Measurements from ENCODE around the gene SUGP2. TPM values are rescaled to one million over a fixed set of nuclear protein-coding genes. Genes with fewer than 3 reads are reported as not detected.

The SUGP2 gene
- total RNA-seq, 4 donors from 2014 or later: 32.1 to 58.7 (median 38.7) TPM

DNA sequence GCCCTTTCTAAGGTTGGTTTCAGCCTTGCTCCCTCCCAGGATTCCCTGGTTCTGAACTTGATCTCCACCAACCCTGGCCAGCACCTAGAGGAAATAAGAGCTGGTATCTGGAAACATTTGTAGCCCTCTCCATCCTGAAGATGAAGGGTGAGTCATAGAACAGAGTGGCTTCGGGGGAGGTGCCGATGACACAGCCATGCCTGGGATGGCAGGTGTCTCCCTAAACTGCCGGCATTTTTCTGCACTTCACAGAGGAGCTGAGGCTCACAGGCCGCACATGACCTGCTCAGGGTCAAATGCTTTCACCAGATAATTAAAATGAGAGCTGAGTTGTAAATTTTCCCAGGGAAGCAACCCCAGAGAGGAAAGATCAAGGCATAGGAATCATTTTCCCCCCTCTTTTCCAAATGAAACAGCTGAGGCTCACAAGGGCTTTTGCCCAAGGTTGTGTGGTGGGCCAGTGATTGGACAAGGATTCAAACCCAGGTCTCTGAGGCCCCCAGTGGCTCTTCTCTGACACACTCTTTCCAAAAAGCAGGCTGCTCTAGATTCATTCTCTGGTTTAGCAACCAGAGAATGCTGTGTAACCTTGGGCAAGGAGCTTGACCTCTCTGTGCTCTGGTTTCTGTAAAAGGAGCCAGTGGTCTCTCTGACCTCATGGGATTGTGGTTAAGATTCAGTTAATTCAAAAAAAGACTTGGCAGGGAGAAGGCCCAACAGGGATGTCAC, 29.3 kb upstream of the SUGP2 start:
- H3K9me3 ChIP-seq: no peaks in the 10 kb centered on the region
- peaks cover 39% of the 10 kb centered on the region for H3K4me1 ChIP-seq
- 81% methylated on average over 4 of the region's 4 CpGs for WGBS
- peak overlapping the region; percentile 79 for H3K27ac ChIP-seq
- H3K27me3 ChIP-seq: no peaks in the 10 kb centered on the region
- no peak for DNase-seq (ENCODE audit: low spot score in 2 of 2)
- H3K36me3 ChIP-seq: peaks cover 13% of the 10 kb centered on the region
- H3K4me3 ChIP-seq: peak overlapping the region; percentile 94
- no peak for TF ChIP-seq POLR2A (IDR thresholded peaks at IDR 0.05)
- no peak for TF ChIP-seq POLR2AphosphoS5 (IDR thresholded peaks at IDR 0.05)
- TF ChIP-seq EP300 (IDR thresholded peaks at IDR 0.05): no peak
- TF ChIP-seq, protein P1, sequence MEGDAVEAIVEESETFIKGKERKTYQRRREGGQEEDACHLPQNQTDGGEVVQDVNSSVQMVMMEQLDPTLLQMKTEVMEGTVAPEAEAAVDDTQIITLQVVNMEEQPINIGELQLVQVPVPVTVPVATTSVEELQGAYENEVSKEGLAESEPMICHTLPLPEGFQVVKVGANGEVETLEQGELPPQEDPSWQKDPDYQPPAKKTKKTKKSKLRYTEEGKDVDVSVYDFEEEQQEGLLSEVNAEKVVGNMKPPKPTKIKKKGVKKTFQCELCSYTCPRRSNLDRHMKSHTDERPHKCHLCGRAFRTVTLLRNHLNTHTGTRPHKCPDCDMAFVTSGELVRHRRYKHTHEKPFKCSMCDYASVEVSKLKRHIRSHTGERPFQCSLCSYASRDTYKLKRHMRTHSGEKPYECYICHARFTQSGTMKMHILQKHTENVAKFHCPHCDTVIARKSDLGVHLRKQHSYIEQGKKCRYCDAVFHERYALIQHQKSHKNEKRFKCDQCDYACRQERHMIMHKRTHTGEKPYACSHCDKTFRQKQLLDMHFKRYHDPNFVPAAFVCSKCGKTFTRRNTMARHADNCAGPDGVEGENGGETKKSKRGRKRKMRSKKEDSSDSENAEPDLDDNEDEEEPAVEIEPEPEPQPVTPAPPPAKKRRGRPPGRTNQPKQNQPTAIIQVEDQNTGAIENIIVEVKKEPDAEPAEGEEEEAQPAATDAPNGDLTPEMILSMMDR (IDR thresholded peaks at IDR 0.05): no peak

DNA sequence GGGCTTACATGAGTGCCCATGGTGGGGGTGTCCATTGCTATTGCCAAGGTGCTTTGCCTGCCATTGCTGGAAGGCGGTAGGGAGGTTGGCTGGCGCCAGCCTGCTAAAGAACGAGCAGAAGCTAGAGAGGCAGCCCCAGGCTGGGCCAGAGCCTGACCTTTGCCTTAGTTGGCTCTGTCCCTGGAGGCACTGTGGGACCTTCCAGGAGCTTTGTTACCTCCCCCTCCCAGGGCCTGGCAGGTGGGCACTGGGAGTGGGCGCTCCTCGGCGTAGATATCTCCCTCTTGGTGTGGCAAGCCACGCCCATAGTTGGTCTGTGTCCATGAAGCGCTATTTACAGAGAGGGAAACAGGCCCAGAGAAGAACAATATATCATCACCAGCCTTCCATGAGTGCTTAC, 28.2 kb upstream of the SUGP2 start:
- peaks cover 36% of the 10 kb centered on the region for H3K4me1 ChIP-seq
- peaks cover 23% of the 10 kb centered on the region for H3K36me3 ChIP-seq
- H3K9me3 ChIP-seq: no peaks in the 10 kb centered on the region
- no peak overlapping the region for H3K27ac ChIP-seq
- DNase-seq (ENCODE audit: low spot score in 2 of 2): no peak
- TF ChIP-seq POLR2A (IDR thresholded peaks at IDR 0.05): no peak
- no peak for TF ChIP-seq EP300 (IDR thresholded peaks at IDR 0.05)
- TF ChIP-seq, protein P1 (IDR thresholded peaks at IDR 0.05): no peak
- no peak for TF ChIP-seq POLR2AphosphoS5 (IDR thresholded peaks at IDR 0.05)
- H3K4me3 ChIP-seq: no peak overlapping the region
- H3K27me3 ChIP-seq: no peaks in the 10 kb centered on the region
- 58% methylated on average over 8 of the region's 8 CpGs for WGBS

DNA sequence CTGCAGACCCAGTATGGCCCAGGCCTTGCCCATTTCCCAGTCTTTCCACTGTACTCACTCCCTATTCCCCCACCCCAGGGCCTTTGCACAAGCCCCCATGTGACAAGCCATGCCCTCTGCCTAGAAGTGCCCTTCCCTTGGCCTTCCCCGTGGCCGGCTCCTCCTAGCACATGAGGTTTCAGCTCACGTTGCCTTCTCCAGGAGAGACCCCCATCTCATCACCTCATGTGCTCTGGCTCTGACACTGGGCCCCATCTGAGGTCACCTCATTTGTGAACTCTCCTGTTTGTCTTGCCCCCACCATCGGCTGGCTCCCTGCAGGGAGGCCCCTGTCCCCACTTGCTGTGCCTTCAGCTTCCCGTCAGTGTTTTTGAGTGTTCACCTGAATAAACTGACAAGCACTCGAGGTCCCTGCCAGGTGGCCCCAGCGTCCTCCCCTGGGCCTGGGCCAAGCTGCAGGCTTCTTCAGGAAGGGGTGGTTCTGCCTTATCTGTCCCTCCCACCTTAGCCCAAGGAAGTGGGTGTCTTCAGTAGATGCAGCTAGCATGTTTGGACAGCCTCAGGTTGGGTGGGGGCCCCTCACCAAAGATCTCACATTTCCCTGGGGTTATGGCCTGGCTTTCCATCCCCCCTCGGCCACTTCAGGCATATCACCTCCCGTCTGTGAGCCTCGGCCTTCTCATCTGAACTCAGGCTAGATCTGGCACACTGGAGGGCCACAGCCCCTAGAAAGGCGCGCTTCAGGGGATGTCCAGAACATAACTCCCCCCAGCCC, 26.7 kb upstream of the SUGP2 start:
- Histone ChIP-seq H3K27ac (no peak overlapping the region), H3K27me3 (no peaks in the 10 kb centered on the region), H3K4me3 (no peak overlapping the region), H3K36me3 (peaks cover 34% of the 10 kb centered on the region), H3K9me3 (no peaks in the 10 kb centered on the region), H3K4me1 (peaks cover 27% of the 10 kb centered on the region)
- WGBS: 87% methylated on average over 12 of the region's 12 CpGs
- DNase-seq (ENCODE audit: low spot score in 2 of 2): no peak
- TF ChIP-seq, protein P1 (IDR thresholded peaks at IDR 0.05): no peak
- TF ChIP-seq EP300 (IDR thresholded peaks at IDR 0.05) (no peak), POLR2AphosphoS5 (IDR thresholded peaks at IDR 0.05) (no peak), POLR2A (IDR thresholded peaks at IDR 0.05) (no peak)

DNA sequence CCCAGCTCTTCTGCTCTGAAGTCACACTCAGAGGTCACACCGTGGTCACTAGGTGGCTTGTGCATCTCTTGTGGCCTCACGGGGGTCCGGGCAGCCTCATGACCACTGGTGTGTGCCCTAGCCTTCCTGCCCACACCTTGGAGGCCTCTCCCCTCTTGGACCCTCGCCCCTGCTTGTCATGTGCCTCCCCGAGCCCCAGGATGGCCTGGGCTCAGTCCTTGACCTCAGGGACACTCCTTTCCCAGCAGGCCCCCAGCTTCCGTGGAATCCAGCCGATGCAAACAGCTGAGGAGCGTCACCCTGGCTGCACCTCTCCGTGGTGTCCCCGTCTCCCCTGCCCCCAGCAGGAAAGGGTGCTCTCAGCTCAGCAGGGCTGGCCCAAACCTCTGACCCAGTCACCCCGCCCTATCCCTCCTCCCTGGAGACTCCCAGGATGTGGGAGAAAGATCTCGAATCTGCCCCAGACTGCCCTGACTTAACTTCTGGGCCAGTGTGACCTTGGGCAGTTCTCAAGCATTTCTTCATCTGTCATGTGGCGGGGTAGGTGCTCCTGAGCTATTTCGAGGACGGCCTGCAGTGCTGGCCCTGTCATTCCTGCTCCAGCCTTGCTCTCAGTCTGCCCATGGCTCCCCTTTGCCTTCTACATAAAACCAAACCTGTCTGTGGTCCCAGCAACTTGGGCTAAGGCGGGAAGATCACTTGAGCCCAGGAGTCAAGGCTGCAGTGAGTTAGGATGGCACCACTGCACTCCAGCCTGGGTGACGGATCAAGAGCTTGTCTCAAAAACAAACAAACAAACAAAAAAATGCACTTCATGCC, 25.9 kb upstream of the SUGP2 start:
- H3K27me3 ChIP-seq: no peaks in the 10 kb centered on the region
- no peak for DNase-seq (ENCODE audit: low spot score in 2 of 2)
- peaks cover 19% of the 10 kb centered on the region for H3K4me1 ChIP-seq
- H3K4me3 ChIP-seq: no peak overlapping the region
- 83% methylated on average over 11 of the region's 17 CpGs for WGBS
- H3K27ac ChIP-seq: no peak overlapping the region
- TF ChIP-seq, protein P1 (IDR thresholded peaks at IDR 0.05): no peak
- TF ChIP-seq POLR2A (IDR thresholded peaks at IDR 0.05) (no peak), EP300 (IDR thresholded peaks at IDR 0.05) (no peak), POLR2AphosphoS5 (IDR thresholded peaks at IDR 0.05) (no peak)
- H3K36me3 ChIP-seq: peaks cover 42% of the 10 kb centered on the region
- H3K9me3 ChIP-seq: no peaks in the 10 kb centered on the region
